Measurements from ENCODE around the gene ADCY1.

DNA sequence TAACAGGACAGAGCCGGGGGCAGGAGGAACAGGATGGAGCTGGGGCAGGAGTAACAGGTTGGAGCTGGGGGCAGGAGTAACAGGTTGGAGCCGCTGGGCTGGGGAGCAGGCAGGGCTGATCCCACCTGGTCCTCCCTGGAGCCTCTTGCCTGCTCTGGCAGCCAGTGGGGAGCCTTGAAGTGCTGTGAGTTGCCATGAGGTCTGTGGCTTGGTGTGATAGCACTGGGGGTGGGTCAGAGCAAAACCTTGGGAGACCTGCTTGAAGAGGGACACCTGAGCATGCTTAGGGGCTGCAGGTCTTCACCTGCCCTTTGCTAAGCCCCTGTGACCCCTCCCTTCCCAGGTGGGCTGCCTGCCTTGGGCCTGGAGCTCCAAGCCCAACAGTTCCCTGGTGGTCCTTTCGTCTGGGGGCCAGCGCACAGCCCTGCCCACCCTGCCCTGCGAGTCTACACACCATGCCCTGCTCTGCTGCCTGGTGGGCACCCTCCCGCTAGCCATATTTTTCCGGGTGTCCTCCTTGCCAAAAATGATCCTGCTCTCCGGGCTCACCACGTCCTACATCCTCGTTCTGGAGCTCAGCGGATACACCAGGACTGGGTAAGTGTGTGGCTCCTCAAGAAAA lies 111.6 kb downstream of the ADCY1 start:
- no peak for TF ChIP-seq POLR2A (IDR thresholded peaks at IDR 0.05)
- TF ChIP-seq, protein P1, sequence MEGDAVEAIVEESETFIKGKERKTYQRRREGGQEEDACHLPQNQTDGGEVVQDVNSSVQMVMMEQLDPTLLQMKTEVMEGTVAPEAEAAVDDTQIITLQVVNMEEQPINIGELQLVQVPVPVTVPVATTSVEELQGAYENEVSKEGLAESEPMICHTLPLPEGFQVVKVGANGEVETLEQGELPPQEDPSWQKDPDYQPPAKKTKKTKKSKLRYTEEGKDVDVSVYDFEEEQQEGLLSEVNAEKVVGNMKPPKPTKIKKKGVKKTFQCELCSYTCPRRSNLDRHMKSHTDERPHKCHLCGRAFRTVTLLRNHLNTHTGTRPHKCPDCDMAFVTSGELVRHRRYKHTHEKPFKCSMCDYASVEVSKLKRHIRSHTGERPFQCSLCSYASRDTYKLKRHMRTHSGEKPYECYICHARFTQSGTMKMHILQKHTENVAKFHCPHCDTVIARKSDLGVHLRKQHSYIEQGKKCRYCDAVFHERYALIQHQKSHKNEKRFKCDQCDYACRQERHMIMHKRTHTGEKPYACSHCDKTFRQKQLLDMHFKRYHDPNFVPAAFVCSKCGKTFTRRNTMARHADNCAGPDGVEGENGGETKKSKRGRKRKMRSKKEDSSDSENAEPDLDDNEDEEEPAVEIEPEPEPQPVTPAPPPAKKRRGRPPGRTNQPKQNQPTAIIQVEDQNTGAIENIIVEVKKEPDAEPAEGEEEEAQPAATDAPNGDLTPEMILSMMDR (IDR thresholded peaks at IDR 0.05): no peak

Measured in suprapubic skin (tissue), 3 donors.